H9 (cell line): ENCODE measurements around the gene SMIM1. TPM values are rescaled to one million over a fixed set of nuclear protein-coding genes. Genes with fewer than 3 reads are reported as not detected.

Experiments used
- DNase-seq: peaks from one replicate; pipeline ENCODE4 v3.0.0-alpha.2; 2017
- H2AFZ ChIP-seq: one replicate; pipeline ENCODE4 v1.6.1; 2013; ENCODE audit warnings: mild to moderate bottlenecking, low read length, control low read depth, moderate library complexity
- H2AK5ac ChIP-seq: 2 replicates; pipeline ENCODE4 v1.6.1; 2013; ENCODE audit warnings: low read length, control low read depth, mixed read lengths; ENCODE audit not compliant: insufficient read length
- H2BK120ac ChIP-seq: one replicate; pipeline ENCODE4 v1.6.1; 2013; ENCODE audit warnings: low read depth, mild to moderate bottlenecking, low read length, control low read depth, inconsistent platforms; ENCODE audit not compliant: poor library complexity, severe bottlenecking
- H2BK12ac ChIP-seq: 2 replicates; pipeline ENCODE4 v1.6.1; 2013; ENCODE audit warnings: low read length, control low read depth, mixed read lengths, low read depth; ENCODE audit not compliant: insufficient read length
- H2BK15ac ChIP-seq: 2 replicates; pipeline ENCODE4 v1.6.1; 2013; ENCODE audit warnings: low read depth, low read length, control low read depth
- H2BK20ac ChIP-seq: one replicate; pipeline ENCODE4 v1.6.1; 2013; ENCODE audit warnings: low read depth, mild to moderate bottlenecking, low read length, control low read depth, inconsistent platforms; ENCODE audit not compliant: poor library complexity, severe bottlenecking
- H2BK5ac ChIP-seq: 2 replicates; pipeline ENCODE4 v1.6.1; 2013; ENCODE audit warnings: low read length, control low read depth, mixed read lengths; ENCODE audit not compliant: insufficient read length
- H3K14ac ChIP-seq: 2 replicates; pipeline ENCODE4 v1.6.1; 2013; ENCODE audit warnings: low read length, control low read depth; ENCODE audit not compliant: insufficient read depth
- H3K18ac ChIP-seq: 2 replicates; pipeline ENCODE4 v1.6.1; 2013; ENCODE audit warnings: low read depth, mild to moderate bottlenecking, mixed read lengths, low read length, control low read depth; ENCODE audit not compliant: insufficient read length
- H3K23ac ChIP-seq: 2 replicates; pipeline ENCODE4 v1.6.1; 2013; ENCODE audit warnings: low read length, control low read depth, mixed read lengths, low read depth; ENCODE audit not compliant: insufficient read length
- H3K23me2 ChIP-seq: 2 replicates; pipeline ENCODE4 v1.6.1; 2013; ENCODE audit warnings: low read depth, mild to moderate bottlenecking, mixed read lengths, low read length, control low read depth; ENCODE audit not compliant: insufficient read length, poor library complexity, severe bottlenecking
- H3K27ac ChIP-seq: 2 replicates; pipeline ENCODE4 v1.5.1; 2013; ENCODE audit warnings: low read length, control low read depth, mixed read lengths, low read depth; ENCODE audit not compliant: insufficient read length
- H3K27me3 ChIP-seq: 2 replicates; pipeline ENCODE4 v1.6.1; 2013; ENCODE audit warnings: low read length, control low read depth, inconsistent platforms; ENCODE audit not compliant: insufficient read depth
- H3K4ac ChIP-seq: 2 replicates; pipeline ENCODE4 v1.6.1; 2013; ENCODE audit warnings: low read depth, mild to moderate bottlenecking, control low read depth, inconsistent platforms, low read length, moderate library complexity
- H3K4me1 ChIP-seq: 2 replicates; pipeline ENCODE4 v1.6.1; 2013; ENCODE audit warnings: low read length, control low read depth, inconsistent platforms; ENCODE audit not compliant: insufficient read depth
- H3K4me2 ChIP-seq: 2 replicates; pipeline ENCODE4 v1.6.1; 2013; ENCODE audit warnings: low read length, control low read depth, mixed read lengths; ENCODE audit not compliant: insufficient read length, insufficient read depth
- H3K56ac ChIP-seq: 2 replicates; pipeline ENCODE4 v1.6.1; 2013; ENCODE audit warnings: low read depth, mild to moderate bottlenecking, mixed read lengths, low read length, control low read depth; ENCODE audit not compliant: insufficient read length
- H3K79me1 ChIP-seq: 2 replicates; pipeline ENCODE4 v1.6.1; 2013; ENCODE audit warnings: low read depth, mild to moderate bottlenecking, moderate library complexity, low read length, control low read depth, inconsistent platforms; ENCODE audit not compliant: insufficient read depth, poor library complexity, severe bottlenecking
- H3K79me2 ChIP-seq: 2 replicates; pipeline ENCODE4 v1.6.1; 2013; ENCODE audit warnings: low read length, control low read depth, inconsistent platforms; ENCODE audit not compliant: insufficient read depth
- H3K9ac ChIP-seq: 2 replicates; pipeline ENCODE4 v1.6.1; 2013; ENCODE audit warnings: low read length, control low read depth, mixed read lengths; ENCODE audit not compliant: insufficient read length; ENCODE audit errors: extremely low read depth
- H3K9me3 ChIP-seq: one replicate; pipeline ENCODE4 v1.6.1; 2013; ENCODE audit warnings: low read depth, low read length, inconsistent platforms; ENCODE audit not compliant: control insufficient read depth
- H3T11ph ChIP-seq: one replicate; pipeline ENCODE4 v1.6.1; 2013; ENCODE audit warnings: mild to moderate bottlenecking, low read length, control low read depth, inconsistent platforms
- H4K20me1 ChIP-seq: one replicate; pipeline ENCODE4 v1.6.1; 2013; ENCODE audit not compliant: control insufficient read depth, insufficient read length, insufficient read depth
- H4K5ac ChIP-seq: 2 replicates; pipeline ENCODE4 v1.6.1; 2013; ENCODE audit warnings: low read depth, mild to moderate bottlenecking, mixed read lengths, low read length, control low read depth; ENCODE audit not compliant: insufficient read length
- H4K8ac ChIP-seq: replicated peaks from 2 replicates; pipeline ENCODE4 v1.6.1; 2013; ENCODE audit warnings: low read length, control low read depth, mixed read lengths, low read depth; ENCODE audit not compliant: insufficient read length
- H4K91ac ChIP-seq: 2 replicates; pipeline ENCODE4 v1.6.1; 2013; ENCODE audit warnings: low read depth, mild to moderate bottlenecking, moderate library complexity, mixed read lengths, low read length, control low read depth; ENCODE audit not compliant: insufficient read length
- H3K27ac Mint-ChIP-seq, 3 experiments: 2 replicates in 2 of 3; 3 replicates in 1 of 3; pipeline ENCODE4 v1.8.0; 2020 to 2021; ENCODE audit warnings: mixed read lengths in 3 of 3, mild to moderate bottlenecking in 1 of 3, moderate library complexity in 1 of 3
- H3K27me3 Mint-ChIP-seq: 2 replicates; pipeline ENCODE4 v1.8.0; 2021; ENCODE audit warnings: low read depth, mild to moderate bottlenecking, moderate library complexity, mixed read lengths
- H3K36me3 Mint-ChIP-seq, 3 experiments: 2 replicates in 2 of 3; 3 replicates in 1 of 3; pipeline ENCODE4 v1.8.0; 2020 to 2021; ENCODE audit warnings: low read depth in 3 of 3, mixed read lengths in 3 of 3; ENCODE audit not compliant: insufficient read depth in 1 of 3
- H3K4me1 Mint-ChIP-seq, 2 experiments: 2 replicates each; pipeline ENCODE4 v1.8.0; 2020; ENCODE audit warnings: mixed read lengths in 2 of 2
- H3K4me3 Mint-ChIP-seq, 2 experiments: 2 replicates in 1 of 2; 3 replicates in 1 of 2; pipeline ENCODE4 v1.8.0; 2020 to 2021; ENCODE audit warnings: mild to moderate bottlenecking in 2 of 2, mixed read lengths in 2 of 2, moderate library complexity in 1 of 2
- H3K9me3 Mint-ChIP-seq, 2 experiments: 2 replicates in 1 of 2; 3 replicates in 1 of 2; pipeline ENCODE4 v1.8.0; 2020; ENCODE audit warnings: mild to moderate bottlenecking in 2 of 2, mixed read lengths in 2 of 2, moderate library complexity in 1 of 2
- WGBS: extraction: QIAGEN DNeasy Blood & Tissue Kit; methylation state at CpG from one replicate; pipeline ENCODE4 v1.1.7; 2013; ENCODE audit warnings: missing lambda C conversion rate, low lambda C conversion rate, mixed read lengths; ENCODE audit not compliant: insufficient read length; ENCODE audit errors: extremely low coverage; 5-methylcytosine and 5-hydroxymethylcytosine counted together
- total RNA-seq: library from RNA; stranded (reverse); gene quantifications from 2 replicates; pipeline ENCODE4 v1.2.1, GENCODE V29; 2021
- TF ChIP-seq, protein P1 (sequence below): fragments of 200-600 bp; sonication (generic); conservative IDR thresholded peaks from 3 replicates; pipeline ENCODE4 v1.8.0; 2021; ENCODE audit warnings: antibody characterized with exemption, mild to moderate bottlenecking

The SMIM1 gene
- total RNA-seq, 1 experiment from 2014 or later: 5.3 TPM

- H2AFZ ChIP-seq: no peak overlapping the region
- H3K27ac ChIP-seq: no peak overlapping the region
- no peaks in the 10 kb centered on the region for H3K23me2 ChIP-seq
- H2BK15ac ChIP-seq: no peak overlapping the region
- no peak overlapping the region for H3K4me3 Mint-ChIP-seq
- H3K27me3 ChIP-seq: no peaks in the 10 kb centered on the region
- no peaks in the 10 kb centered on the region for H4K20me1 ChIP-seq
- H2BK120ac ChIP-seq: no peak overlapping the region
- H3K4ac ChIP-seq: no peak overlapping the region
- no peak overlapping the region for H3K56ac ChIP-seq
- no peak overlapping the region for H4K91ac ChIP-seq
- H3K9ac ChIP-seq: no peak overlapping the region
- 0 out of 4 replicates have a peak, but pooled peaks cover 0 to 2% of the 10 kb centered on the region in 2 experiments for H3K4me1 Mint-ChIP-seq
- no peaks in the 10 kb centered on the region for H3K9me3 ChIP-seq
- H3K14ac ChIP-seq: no peak overlapping the region
- TF ChIP-seq, protein P1, sequence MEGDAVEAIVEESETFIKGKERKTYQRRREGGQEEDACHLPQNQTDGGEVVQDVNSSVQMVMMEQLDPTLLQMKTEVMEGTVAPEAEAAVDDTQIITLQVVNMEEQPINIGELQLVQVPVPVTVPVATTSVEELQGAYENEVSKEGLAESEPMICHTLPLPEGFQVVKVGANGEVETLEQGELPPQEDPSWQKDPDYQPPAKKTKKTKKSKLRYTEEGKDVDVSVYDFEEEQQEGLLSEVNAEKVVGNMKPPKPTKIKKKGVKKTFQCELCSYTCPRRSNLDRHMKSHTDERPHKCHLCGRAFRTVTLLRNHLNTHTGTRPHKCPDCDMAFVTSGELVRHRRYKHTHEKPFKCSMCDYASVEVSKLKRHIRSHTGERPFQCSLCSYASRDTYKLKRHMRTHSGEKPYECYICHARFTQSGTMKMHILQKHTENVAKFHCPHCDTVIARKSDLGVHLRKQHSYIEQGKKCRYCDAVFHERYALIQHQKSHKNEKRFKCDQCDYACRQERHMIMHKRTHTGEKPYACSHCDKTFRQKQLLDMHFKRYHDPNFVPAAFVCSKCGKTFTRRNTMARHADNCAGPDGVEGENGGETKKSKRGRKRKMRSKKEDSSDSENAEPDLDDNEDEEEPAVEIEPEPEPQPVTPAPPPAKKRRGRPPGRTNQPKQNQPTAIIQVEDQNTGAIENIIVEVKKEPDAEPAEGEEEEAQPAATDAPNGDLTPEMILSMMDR: no peak
- no peaks in the 10 kb centered on the region for H3K9me3 Mint-ChIP-seq
- H2BK5ac ChIP-seq: no peak overlapping the region
- H2BK12ac ChIP-seq: no peak overlapping the region
- H3K27ac Mint-ChIP-seq: no peak overlapping the region; a peak in 1 of 7 replicates
- H3K27me3 Mint-ChIP-seq: no peaks in the 10 kb centered on the region; the same call in 1 of the 2 replicates
- peaks cover 7 to 35% (median 17%) of the 10 kb centered on the region in 3 experiments; a peak in 6 of 7 replicates for H3K36me3 Mint-ChIP-seq
- no peak overlapping the region for H4K5ac ChIP-seq
- H2BK20ac ChIP-seq: no peak overlapping the region
- no peak for DNase-seq
- WGBS: no CpG with 5 or more reads among the region's 6 CpGs
- H3K4me2 ChIP-seq: no peak overlapping the region
- no peak overlapping the region for H4K8ac ChIP-seq
- no peak overlapping the region for H3K18ac ChIP-seq
- H2AK5ac ChIP-seq: no peak overlapping the region
- H3K79me1 ChIP-seq: no peaks in the 10 kb centered on the region
- no peak overlapping the region for H3T11ph ChIP-seq
- no peaks in the 10 kb centered on the region for H3K4me1 ChIP-seq
- no peak overlapping the region for H3K23ac ChIP-seq
- H3K79me2 ChIP-seq: no peaks in the 10 kb centered on the region
Observed at GRCh38 chr1:3821004-3821403, 48.5 kb downstream of the SMIM1 start.
